Measurements from ENCODE around the gene CDK9. TPM values are rescaled to one million over a fixed set of nuclear protein-coding genes. Genes with fewer than 3 reads are reported as not detected.

The CDK9 gene
- total RNA-seq, 1 donor from 2014 or later: 44.4 TPM

GRCh38 chr9:127792417-127793031, 6.7 kb downstream of the CDK9 start:
- intact Hi-C loops (cut with DNase I): no loop called here
- DNase-seq (no peak), ATAC-seq (ENCODE audit: poor library complexity) (no peak)

- ATAC-seq (ENCODE audit: poor library complexity) (no peak), DNase-seq (no peak)
- intact Hi-C loops (cut with DNase I): no loop called here
Measured at GRCh38 chr9:127793093-127793708, 7.4 kb downstream of the CDK9 start.

- no peak for ATAC-seq (ENCODE audit: poor library complexity)
- intact Hi-C loops (cut with DNase I): no loop called here
- no peak for DNase-seq
Measured at GRCh38 chr9:127794001-127794791, 8.4 kb downstream of the CDK9 start.

GRCh38 chr9:127796225-127796813, 10.5 kb downstream of the CDK9 start:
- DNase-seq: peak; percentile 59
- peak; percentile 67 for ATAC-seq (ENCODE audit: poor library complexity)
- intact Hi-C loops (cut with DNase I): no loop called here

- intact Hi-C loops (cut with DNase I): no loop called here
- DNase-seq: no peak
- ATAC-seq (ENCODE audit: poor library complexity): no peak
Measured at GRCh38 chr9:127796852-127797370, 11.1 kb downstream of the CDK9 start.

- intact Hi-C loops (cut with DNase I): loop anchor here (5.0 kb wide), 2 partner anchors 70 to 115 kb away; partner anchors contain the start of gene ST6GALNAC4
- no peak for ATAC-seq (ENCODE audit: poor library complexity)
Measured at GRCh38 chr9:127801955-127802575, 16.2 kb downstream of the CDK9 start.

GRCh38 chr9:127802576-127803443, 17.0 kb downstream of the CDK9 start, which contains the start of gene FPGS:
Gene FPGS, plus strand, starts transcription at chr9:127802882. Its CDS starts 43 bp downstream, at chr9:127802925.
- intact Hi-C loops (cut with DNase I): loop anchor here (5.0 kb wide), 2 partner anchors 69 to 114 kb away; partner anchors contain the start of gene ST6GALNAC4
- ATAC-seq (ENCODE audit: poor library complexity): peak; percentile 93
- DNase-seq: peak; percentile 93

More at GRCh38 chr9:127801955-127802575, 16.2 kb downstream of the CDK9 start:
- DNase-seq: no peak

- intact Hi-C loops (cut with DNase I): loop anchor here (5.0 kb wide), 2 partner anchors 69 to 114 kb away; partner anchors contain the start of gene ST6GALNAC4
- ATAC-seq (ENCODE audit: poor library complexity) (peak; percentile 6), DNase-seq (no peak)
Measured at GRCh38 chr9:127803507-127804352, 17.9 kb downstream of the CDK9 start.

GRCh38 chr9:127805620-127806019, 19.8 kb downstream of the CDK9 start:
- DNase-seq (no peak), ATAC-seq (ENCODE audit: poor library complexity) (no peak)
- intact Hi-C loops (cut with DNase I): no loop called here

GRCh38 chr9:127806871-127807270, 21.0 kb downstream of the CDK9 start:
- intact Hi-C loops (cut with DNase I): no loop called here
- no peak for DNase-seq
- ATAC-seq (ENCODE audit: poor library complexity): no peak

GRCh38 chr9:127808347-127809001, 22.6 kb downstream of the CDK9 start:
- ATAC-seq (ENCODE audit: poor library complexity): no peak
- intact Hi-C loops (cut with DNase I): no loop called here
- DNase-seq: no peak

GRCh38 chr9:127809002-127809539, 23.2 kb downstream of the CDK9 start:
- intact Hi-C loops (cut with DNase I): no loop called here
- ATAC-seq (ENCODE audit: poor library complexity) (peak; percentile 5), DNase-seq (no peak)

GRCh38 chr9:127809540-127810377, 23.9 kb downstream of the CDK9 start:
- intact Hi-C loops (cut with DNase I): no loop called here
- peak; percentile 67 for DNase-seq
- ATAC-seq (ENCODE audit: poor library complexity): peak; percentile 63

- intact Hi-C loops (cut with DNase I): no loop called here
- DNase-seq: no peak
- no peak for ATAC-seq (ENCODE audit: poor library complexity)
Measured at GRCh38 chr9:127810378-127811187, 24.7 kb downstream of the CDK9 start.
